RWPE2 (cell line): Measurements from ENCODE around the gene EXT2.

Experiments used
- ATAC-seq: fragments of 200-7000 bp; cut with Tn5 transposase; 3 replicates; pipeline ENCODE4 v1.9.1; 2021; ENCODE audit warnings: low read depth
- DNase-seq: peaks from one replicate; pipeline ENCODE4 v3.0.0-alpha.2; 2020; ENCODE audit warnings: low spot score
- H3K27ac ChIP-seq: fragments of 450-650 bp; 2 replicates; pipeline ENCODE4 v1.5.1; 2017; ENCODE audit warnings: mild to moderate bottlenecking; ENCODE audit not compliant: poor library complexity, severe bottlenecking
- H3K27me3 ChIP-seq: fragments of 250-450 bp; sonication (Bioruptor Pico); 2 replicates; pipeline ENCODE4 v1.5.1; 2021; ENCODE audit warnings: mild to moderate bottlenecking, moderate library complexity; ENCODE audit not compliant: insufficient read depth, poor library complexity, severe bottlenecking
- H3K36me3 ChIP-seq: fragments of 250-450 bp; sonication (Bioruptor Pico); 2 replicates; pipeline ENCODE4 v1.5.1; 2020; ENCODE audit warnings: low read depth, mild to moderate bottlenecking, moderate library complexity
- H3K4me1 ChIP-seq: fragments of 250-450 bp; sonication (Bioruptor Pico); 2 replicates; pipeline ENCODE4 v1.5.1; 2021; ENCODE audit warnings: mild to moderate bottlenecking, moderate library complexity; ENCODE audit not compliant: insufficient read depth, poor library complexity, severe bottlenecking
- H3K4me3 ChIP-seq: fragments of 250-450 bp; sonication (Bioruptor Pico); 2 replicates; pipeline ENCODE4 v1.5.1; 2021; ENCODE audit warnings: mild to moderate bottlenecking, moderate library complexity; ENCODE audit not compliant: severe bottlenecking
- H3K9me3 ChIP-seq: fragments of 250-450 bp; sonication (Bioruptor Pico); 2 replicates; pipeline ENCODE4 v1.5.1; 2021; ENCODE audit warnings: mild to moderate bottlenecking, moderate library complexity; ENCODE audit not compliant: severe bottlenecking
- TF ChIP-seq, protein P1 (sequence below): fragments of 450-650 bp; IDR thresholded peaks from one replicate; pipeline ENCODE4 v1.5.1; 2017; ENCODE audit warnings: mild to moderate bottlenecking, moderate library complexity; ENCODE audit not compliant: poor library complexity, severe bottlenecking

The EXT2 gene

DNA sequence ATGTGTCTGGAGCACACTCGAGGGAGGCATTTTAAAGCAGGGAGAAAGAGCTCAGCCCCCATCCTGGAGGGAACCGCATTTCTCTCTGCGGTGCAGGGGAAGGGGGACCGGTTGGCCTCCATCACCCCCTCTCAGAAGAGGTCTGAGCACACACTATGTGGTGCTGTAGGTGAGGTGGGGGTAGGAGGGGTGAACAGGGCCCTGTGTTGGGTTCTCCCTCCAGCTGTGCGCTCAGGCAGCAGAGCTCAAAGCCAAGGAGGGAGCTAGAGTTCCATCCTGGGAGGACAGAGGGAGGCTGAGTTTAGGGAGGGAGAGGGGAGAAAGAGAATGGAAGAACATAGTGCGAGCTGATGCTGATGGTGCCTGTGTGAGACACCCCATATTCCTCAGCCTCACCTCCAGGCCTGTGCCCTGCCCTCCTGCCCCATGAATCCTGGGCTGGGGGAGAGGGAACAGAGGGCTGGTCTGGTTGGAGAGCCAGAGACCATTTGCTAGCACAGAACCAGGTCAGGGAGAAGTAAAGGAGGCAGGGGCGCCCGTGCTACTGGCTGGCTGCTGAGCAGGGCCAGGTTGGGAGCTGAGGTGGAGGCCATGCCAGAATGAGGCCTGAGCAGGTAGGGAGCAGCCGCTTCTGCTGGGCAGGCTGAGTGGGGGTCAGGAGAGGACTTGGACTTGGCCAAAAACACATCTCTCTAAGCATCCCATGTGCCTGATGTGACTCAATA lies 170.7 kb downstream of the EXT2 start:
- Histone ChIP-seq H3K27me3 (no peaks in the 10 kb centered on the region), H3K4me1 (peaks cover 7% of the 10 kb centered on the region), H3K4me3 (no peak overlapping the region), H3K36me3 (no peaks in the 10 kb centered on the region), H3K9me3 (no peaks in the 10 kb centered on the region), H3K27ac (no peak overlapping the region)
- TF ChIP-seq, protein P1, sequence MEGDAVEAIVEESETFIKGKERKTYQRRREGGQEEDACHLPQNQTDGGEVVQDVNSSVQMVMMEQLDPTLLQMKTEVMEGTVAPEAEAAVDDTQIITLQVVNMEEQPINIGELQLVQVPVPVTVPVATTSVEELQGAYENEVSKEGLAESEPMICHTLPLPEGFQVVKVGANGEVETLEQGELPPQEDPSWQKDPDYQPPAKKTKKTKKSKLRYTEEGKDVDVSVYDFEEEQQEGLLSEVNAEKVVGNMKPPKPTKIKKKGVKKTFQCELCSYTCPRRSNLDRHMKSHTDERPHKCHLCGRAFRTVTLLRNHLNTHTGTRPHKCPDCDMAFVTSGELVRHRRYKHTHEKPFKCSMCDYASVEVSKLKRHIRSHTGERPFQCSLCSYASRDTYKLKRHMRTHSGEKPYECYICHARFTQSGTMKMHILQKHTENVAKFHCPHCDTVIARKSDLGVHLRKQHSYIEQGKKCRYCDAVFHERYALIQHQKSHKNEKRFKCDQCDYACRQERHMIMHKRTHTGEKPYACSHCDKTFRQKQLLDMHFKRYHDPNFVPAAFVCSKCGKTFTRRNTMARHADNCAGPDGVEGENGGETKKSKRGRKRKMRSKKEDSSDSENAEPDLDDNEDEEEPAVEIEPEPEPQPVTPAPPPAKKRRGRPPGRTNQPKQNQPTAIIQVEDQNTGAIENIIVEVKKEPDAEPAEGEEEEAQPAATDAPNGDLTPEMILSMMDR: no peak
- ATAC-seq (no peak), DNase-seq (no peak)

DNA sequence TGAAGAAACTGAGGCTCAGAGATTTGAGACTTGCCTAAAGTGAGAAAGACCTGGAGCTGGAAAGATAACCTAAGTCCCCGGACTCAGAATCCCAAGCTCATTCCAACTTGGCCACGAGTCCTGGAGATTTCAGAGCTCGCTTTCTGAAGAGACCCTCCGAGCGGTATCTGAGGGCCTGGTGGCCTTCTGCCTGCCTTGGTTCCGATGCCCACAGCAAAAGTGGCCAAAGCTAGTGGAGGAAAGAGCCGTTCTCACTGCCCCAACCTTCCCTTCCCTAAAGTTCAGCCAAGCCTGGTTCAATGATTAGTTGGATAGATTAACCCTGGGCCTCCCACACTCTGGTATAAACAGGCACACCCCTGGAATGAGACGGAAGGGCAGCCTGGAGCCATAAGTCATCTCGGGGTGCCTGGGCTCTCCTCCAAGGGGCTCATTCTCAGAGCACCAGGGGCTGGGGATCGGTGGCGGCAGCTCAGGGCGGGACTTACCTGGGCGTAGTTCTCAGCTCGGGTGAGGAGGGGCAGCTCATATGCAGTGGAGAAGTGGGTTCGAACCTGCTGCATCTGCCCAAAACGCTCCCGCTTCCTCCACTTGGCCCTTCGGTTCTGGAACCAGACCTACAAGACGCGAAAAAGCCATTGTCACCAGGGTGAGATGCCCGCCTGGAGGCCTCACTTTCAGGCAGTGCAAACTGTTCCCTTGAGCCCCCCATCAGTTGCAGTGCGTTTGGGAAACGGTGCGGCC lies 171.7 kb downstream of the EXT2 start:
- no peaks in the 10 kb centered on the region for H3K27me3 ChIP-seq
- ATAC-seq: no peak
- DNase-seq: no peak
- no peaks in the 10 kb centered on the region for H3K36me3 ChIP-seq
- no peak overlapping the region for H3K27ac ChIP-seq
- no peak overlapping the region for H3K4me3 ChIP-seq
- H3K9me3 ChIP-seq: no peaks in the 10 kb centered on the region
- TF ChIP-seq, protein P1: no peak
- H3K4me1 ChIP-seq: peaks cover 5% of the 10 kb centered on the region

DNA sequence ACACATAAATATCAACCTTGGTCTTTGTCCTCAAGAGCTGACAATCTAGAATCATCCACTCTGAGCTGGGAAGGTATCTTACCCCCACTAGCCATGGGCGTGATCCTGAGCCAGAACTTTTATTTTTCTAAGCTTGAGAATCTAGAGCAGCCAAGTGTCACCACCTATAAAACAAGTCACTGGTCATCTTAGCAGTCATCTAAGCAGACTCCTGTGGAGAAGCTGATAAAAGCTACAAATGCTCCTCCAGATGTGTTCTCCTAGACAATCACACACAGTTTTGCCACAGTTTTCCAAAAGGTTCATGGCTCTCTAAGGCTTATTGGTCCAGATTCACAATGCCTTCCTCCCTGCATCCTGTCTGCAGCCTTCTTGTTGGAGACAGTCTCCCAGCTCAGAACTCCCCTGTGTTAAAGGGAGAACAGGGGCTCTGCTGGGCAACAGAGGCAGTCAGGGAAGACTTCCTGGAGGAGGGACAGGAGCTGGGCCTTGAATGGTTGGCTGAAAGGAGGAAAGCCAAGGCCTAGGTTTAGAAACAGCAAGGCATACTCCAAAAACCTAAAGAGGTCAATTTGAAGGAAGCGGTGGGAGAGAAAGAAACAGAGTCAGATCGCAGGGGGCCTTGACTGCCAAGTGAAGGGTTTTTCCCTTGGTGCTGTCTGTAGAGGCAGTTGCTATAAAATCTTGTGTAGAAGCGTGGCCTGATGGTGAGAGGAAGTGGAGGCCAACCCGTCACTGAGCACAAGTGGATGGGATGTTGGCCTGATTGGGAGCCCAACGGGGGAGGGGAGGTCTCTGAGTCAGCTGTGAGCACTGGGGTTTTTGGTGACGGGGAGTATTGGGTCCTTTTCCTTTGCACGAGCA lies 172.5 kb downstream of the EXT2 start:
- TF ChIP-seq, protein P1: no peak
- no peak overlapping the region for H3K27ac ChIP-seq
- no peaks in the 10 kb centered on the region for H3K9me3 ChIP-seq
- no peak overlapping the region for H3K4me3 ChIP-seq
- H3K27me3 ChIP-seq: no peaks in the 10 kb centered on the region
- DNase-seq (no peak), ATAC-seq (no peak)
- no peaks in the 10 kb centered on the region for H3K4me1 ChIP-seq
- H3K36me3 ChIP-seq: no peaks in the 10 kb centered on the region

DNA sequence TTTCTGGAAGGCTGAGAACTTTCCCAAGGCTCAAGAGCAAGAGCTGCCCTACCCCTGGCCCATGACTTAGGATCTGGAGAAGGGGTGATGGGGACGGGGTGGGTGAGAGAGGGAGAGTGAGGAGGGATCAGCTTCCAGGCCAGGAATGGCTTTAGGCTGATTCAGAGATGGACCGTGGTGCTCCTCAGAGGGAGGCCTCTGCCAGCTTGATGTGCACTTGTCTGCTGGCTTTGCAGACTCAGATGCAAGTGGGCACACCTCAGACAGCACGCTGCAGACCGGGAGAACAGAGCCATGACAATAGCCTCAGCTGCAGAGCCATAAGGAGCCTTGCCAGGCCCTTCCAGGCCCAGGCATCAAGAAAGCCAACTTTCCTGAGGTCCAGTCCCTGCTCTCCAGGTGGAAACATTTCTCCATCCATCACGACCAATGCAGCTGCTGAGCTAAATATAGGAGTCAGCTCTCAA lies 173.2 kb downstream of the EXT2 start:
- TF ChIP-seq, protein P1: no peak
- Histone ChIP-seq H3K4me3 (no peak overlapping the region), H3K36me3 (no peaks in the 10 kb centered on the region)

More for the DNA sequence above, 173.2 kb downstream of the EXT2 start:
- Histone ChIP-seq H3K27ac (no peak overlapping the region), H3K27me3 (no peaks in the 10 kb centered on the region), H3K9me3 (no peaks in the 10 kb centered on the region), H3K4me1 (no peaks in the 10 kb centered on the region)
- no peak for DNase-seq
- no peak for ATAC-seq
